ENCODE measurements around the gene GAL3ST3. TPM values are rescaled to one million over a fixed set of nuclear protein-coding genes. Genes with fewer than 3 reads are reported as not detected.

The GAL3ST3 gene
- total and polyA plus RNA-seq, 2 of the 8 experiments (the other 6 are each of a cell fraction or from before 2014, with no cell fraction given), result 21.1 to 21.4 TPM

DNA sequence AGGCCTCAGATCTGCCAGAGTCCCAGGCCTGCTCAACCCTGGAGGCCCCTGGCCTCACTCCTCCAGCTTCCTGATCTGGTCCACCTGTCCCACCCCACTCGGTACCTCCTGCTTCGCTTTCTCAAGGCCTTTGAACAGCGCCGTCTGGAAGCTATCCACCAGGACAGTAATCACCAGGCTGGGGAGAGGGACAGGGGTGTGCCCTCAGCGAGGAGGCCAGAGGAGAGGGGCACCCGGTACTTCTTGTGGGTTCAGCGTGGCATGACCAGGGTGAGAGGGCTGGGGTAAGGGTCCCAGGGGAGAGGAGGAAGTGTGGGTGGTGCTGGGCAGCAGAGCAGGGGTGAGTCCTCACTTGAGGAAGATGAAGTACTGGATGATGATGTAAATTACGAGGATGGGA is 28.7 kb downstream of the GAL3ST3 start:
- CTCF ChIA-PET (ENCODE audit: partially characterized antibody), result interaction anchor here (0.8 to 1.7 kb wide), 2 partner anchors 9 to 25 kb away, joined by 4 to 7 read pairs; partner anchors contain the start of gene CST6
- Histone ChIP-seq H3K4me2 (ENCODE audit: insufficient read depth in 1 of 2, low read depth in 2 of 2, low read length in 2 of 2) (no peak overlapping the region), H3K79me2 (ENCODE audit: control insufficient read depth in 1 of 2, insufficient read depth in 2 of 2, low read length in 2 of 2) (no peaks in the 10 kb centered on the region)

More for the DNA sequence above, 28.7 kb downstream of the GAL3ST3 start:
- H2BK20ac ChIP-seq (ENCODE audit: low read length), result no peak overlapping the region
- H3K36me3 ChIP-seq (ENCODE audit: control insufficient read depth in 2 of 4, insufficient read depth in 4 of 4, low read length in 3 of 4), result no peaks in the 10 kb centered on the region
- H3K4ac ChIP-seq (replicated peaks; ENCODE audit: insufficient read length, low read depth, low read length), result no peak overlapping the region
- H4K5ac ChIP-seq (ENCODE audit: insufficient read length, low read depth, low read length), result no peak overlapping the region
- 78% methylated on average over 8 of the region's 8 CpGs; no CpG with 5 or more reads in 1 of the 2 experiments for WGBS, 2 experiments (ENCODE audit: extremely low coverage in 1 of 2, insufficient coverage in 1 of 2, insufficient read length in 1 of 2, insufficient replicate concordance in 2 of 2, low coverage in 1 of 2, low lambda C conversion rate in 2 of 2, missing lambda C conversion rate in 1 of 2)
- no peak overlapping the region for H4K8ac ChIP-seq (ENCODE audit: extremely low read depth, insufficient read depth, low read length)
- peaks cover 0 to 3% (median 1%) of the 10 kb centered on the region in 4 experiments; a peak in 1 of 7 replicates for H3K4me1 ChIP-seq (replicated peaks in 1 of 4; ENCODE audit: control insufficient read depth in 3 of 4, insufficient read depth in 4 of 4, low read length in 3 of 4)
- no peaks in the 10 kb centered on the region for H4K20me1 ChIP-seq (replicated peaks in 1 of 2; ENCODE audit: control insufficient read depth in 1 of 2, insufficient read depth in 2 of 2, low read length in 2 of 2)
- H3K14ac ChIP-seq (ENCODE audit: insufficient read length), result no peak overlapping the region
- H2AK5ac ChIP-seq (ENCODE audit: low read depth, low read length), result no peak overlapping the region
- no peak overlapping the region for H4K91ac ChIP-seq (replicated peaks; ENCODE audit: insufficient read length, low read length)
- H3K18ac ChIP-seq (ENCODE audit: extremely low read depth, low read length), result no peak overlapping the region
- no peaks in the 10 kb centered on the region for H3K23me2 ChIP-seq (ENCODE audit: low read depth, low read length)
- POLR2A ChIA-PET (ENCODE audit: partially characterized antibody), result interaction anchor here (1.0 to 1.4 kb wide), 2 partner anchors 12 to 18 kb away, joined by 3 to 4 read pairs; partner anchors contain the start of gene BANF1
- H2BK5ac ChIP-seq (ENCODE audit: low read depth, low read length), result no peak overlapping the region
- DNase-seq (ENCODE audit: low read depth in 1 of 2, low spot score in 2 of 2) (no peak), FAIRE-seq (no peak)
- no peak overlapping the region for H3K56ac ChIP-seq (replicated peaks; ENCODE audit: insufficient read length, low read depth, low read length)
- H3K27me3 ChIP-seq (replicated peaks in 1 of 4; ENCODE audit: control insufficient read depth in 3 of 4, extremely low read depth in 1 of 4, insufficient read depth in 3 of 4, low read length in 3 of 4), result peaks cover 0 to 18% (median 5%) of the 10 kb centered on the region in 4 experiments; a peak in 4 of 7 replicates
- H2BK120ac ChIP-seq (replicated peaks; ENCODE audit: low read depth, low read length), result no peak overlapping the region
- no peak overlapping the region for H2BK15ac ChIP-seq (ENCODE audit: low read length)
- no peak overlapping the region for H2AFZ ChIP-seq (ENCODE audit: low read length)
- H3K23ac ChIP-seq (ENCODE audit: insufficient read length), result no peak overlapping the region
- no peak overlapping the region for H3K9ac ChIP-seq (replicated peaks in 1 of 4; ENCODE audit: extremely low read depth in 1 of 4, low read depth in 3 of 4, low read length in 3 of 4)
- no peaks in the 10 kb centered on the region for H3K79me1 ChIP-seq (ENCODE audit: low read depth, low read length)
- H3K9me3 ChIP-seq (ENCODE audit: insufficient read depth in 2 of 2, low read depth in 1 of 2, low read length in 1 of 2), result no peaks in the 10 kb centered on the region
- H3K4me3 ChIP-seq (ENCODE audit: extremely low read depth in 1 of 4, insufficient read depth in 2 of 4, low read depth in 3 of 4, low read length in 4 of 4), result no peak overlapping the region
- TF ChIP-seq RXRA (IDR thresholded peaks at IDR 0.05; ENCODE audit: insufficient read depth, low read depth, low read length) (no peak), ASH2L (IDR thresholded peaks at IDR 0.05; ENCODE audit: low read length) (no peak), CBX8 (IDR thresholded peaks at IDR 0.05; ENCODE audit: borderline replicate concordance, low read depth, low read length) (no peak), JUN (IDR thresholded peaks at IDR 0.05; ENCODE audit: low read depth, low read length) (no peak), CBX5 (IDR thresholded peaks at IDR 0.05; ENCODE audit: low read depth, low read length) (no peak), SP1 (IDR thresholded peaks at IDR 0.05; ENCODE audit: low read depth, low read length) (no peak), CEBPB (IDR thresholded peaks at IDR 0.05; ENCODE audit: low read depth, low read length) (no peak), SUZ12 (IDR thresholded peaks at IDR 0.05; ENCODE audit: low read length) (no peak), POLR2A (IDR thresholded peaks at IDR 0.05; ENCODE audit: control extremely low read depth in 1 of 2, low read depth in 2 of 2, low read length in 2 of 2) (no peak), HDAC6 (IDR thresholded peaks at IDR 0.05; ENCODE audit: low read depth, low read length) (no peak)
- TF ChIP-seq, protein P1, sequence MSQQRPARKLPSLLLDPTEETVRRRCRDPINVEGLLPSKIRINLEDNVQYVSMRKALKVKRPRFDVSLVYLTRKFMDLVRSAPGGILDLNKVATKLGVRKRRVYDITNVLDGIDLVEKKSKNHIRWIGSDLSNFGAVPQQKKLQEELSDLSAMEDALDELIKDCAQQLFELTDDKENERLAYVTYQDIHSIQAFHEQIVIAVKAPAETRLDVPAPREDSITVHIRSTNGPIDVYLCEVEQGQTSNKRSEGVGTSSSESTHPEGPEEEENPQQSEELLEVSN (IDR thresholded peaks at IDR 0.05), result no peak
- TF ChIP-seq, protein P2, sequence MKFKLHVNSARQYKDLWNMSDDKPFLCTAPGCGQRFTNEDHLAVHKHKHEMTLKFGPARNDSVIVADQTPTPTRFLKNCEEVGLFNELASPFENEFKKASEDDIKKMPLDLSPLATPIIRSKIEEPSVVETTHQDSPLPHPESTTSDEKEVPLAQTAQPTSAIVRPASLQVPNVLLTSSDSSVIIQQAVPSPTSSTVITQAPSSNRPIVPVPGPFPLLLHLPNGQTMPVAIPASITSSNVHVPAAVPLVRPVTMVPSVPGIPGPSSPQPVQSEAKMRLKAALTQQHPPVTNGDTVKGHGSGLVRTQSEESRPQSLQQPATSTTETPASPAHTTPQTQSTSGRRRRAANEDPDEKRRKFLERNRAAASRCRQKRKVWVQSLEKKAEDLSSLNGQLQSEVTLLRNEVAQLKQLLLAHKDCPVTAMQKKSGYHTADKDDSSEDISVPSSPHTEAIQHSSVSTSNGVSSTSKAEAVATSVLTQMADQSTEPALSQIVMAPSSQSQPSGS (IDR thresholded peaks at IDR 0.05; ENCODE audit: low read length), result no peak
- H3K27ac ChIP-seq (ENCODE audit: low read depth, low read length), result no peak overlapping the region
- no peak overlapping the region for H2BK12ac ChIP-seq (ENCODE audit: low read depth, low read length)

Measured in H1 (cell line).